Hepatocyte (in vitro differentiated cells): Measurements from ENCODE around the gene CDK14.

Experiments used
- EZH2 ChIP-seq: fragments of 200-600 bp; sonication (generic); IDR thresholded peaks from 2 replicates; pipeline ENCODE4 v1.6.1; 2016; ENCODE audit warnings: antibody characterized with exemption, mild to moderate bottlenecking, borderline replicate concordance
- TF ChIP-seq, protein P1 (sequence below): fragments of 200-600 bp; sonication (generic); IDR thresholded peaks from 2 replicates; pipeline ENCODE4 v1.5.1; 2016; ENCODE audit warnings: antibody characterized with exemption, mild to moderate bottlenecking; ENCODE audit not compliant: poor library complexity

DNA sequence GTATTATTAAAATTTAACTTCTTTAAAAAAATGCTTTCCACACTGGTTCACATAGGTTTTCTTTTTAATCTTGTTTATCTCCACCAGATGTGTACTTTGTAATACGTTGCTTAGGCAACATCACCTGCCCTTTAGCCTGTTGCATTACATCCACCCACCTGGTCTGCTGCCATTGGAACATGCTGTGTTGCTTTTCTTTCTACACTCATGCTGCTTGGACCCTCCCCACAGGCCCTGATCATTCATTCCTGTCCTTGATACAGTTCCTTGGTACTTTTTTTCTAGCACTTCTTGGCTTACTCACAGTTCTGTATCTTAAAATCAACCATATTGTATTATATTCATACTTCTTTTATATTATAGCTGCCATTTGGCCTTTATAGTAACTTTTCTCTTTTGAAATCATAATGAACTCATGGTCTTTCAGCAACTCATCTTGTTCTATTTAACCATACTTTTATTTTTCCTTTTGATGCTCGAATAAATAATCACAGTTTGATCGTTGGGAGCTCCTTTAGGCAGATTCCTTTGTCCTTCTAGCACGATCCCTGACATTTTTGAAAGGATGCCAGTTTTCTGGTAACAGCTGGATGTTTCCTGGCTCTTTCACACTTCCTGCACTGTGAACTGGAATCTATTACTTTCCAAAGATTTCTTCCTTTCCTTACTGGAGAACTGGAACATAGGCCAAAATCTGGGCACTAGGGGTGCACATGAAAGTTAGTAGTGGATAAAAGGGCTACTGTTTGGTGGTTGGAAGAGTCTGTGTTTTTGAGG lies 125.1 kb downstream of the CDK14 start:
- TF ChIP-seq, protein P1, sequence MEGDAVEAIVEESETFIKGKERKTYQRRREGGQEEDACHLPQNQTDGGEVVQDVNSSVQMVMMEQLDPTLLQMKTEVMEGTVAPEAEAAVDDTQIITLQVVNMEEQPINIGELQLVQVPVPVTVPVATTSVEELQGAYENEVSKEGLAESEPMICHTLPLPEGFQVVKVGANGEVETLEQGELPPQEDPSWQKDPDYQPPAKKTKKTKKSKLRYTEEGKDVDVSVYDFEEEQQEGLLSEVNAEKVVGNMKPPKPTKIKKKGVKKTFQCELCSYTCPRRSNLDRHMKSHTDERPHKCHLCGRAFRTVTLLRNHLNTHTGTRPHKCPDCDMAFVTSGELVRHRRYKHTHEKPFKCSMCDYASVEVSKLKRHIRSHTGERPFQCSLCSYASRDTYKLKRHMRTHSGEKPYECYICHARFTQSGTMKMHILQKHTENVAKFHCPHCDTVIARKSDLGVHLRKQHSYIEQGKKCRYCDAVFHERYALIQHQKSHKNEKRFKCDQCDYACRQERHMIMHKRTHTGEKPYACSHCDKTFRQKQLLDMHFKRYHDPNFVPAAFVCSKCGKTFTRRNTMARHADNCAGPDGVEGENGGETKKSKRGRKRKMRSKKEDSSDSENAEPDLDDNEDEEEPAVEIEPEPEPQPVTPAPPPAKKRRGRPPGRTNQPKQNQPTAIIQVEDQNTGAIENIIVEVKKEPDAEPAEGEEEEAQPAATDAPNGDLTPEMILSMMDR: no peak
- TF ChIP-seq EZH2: no peak
